Stimulated activated CD4-positive, alpha-beta T cell treated with anti-CD3 and anti-CD28 coated beads, TNF-alpha, amount 100 ng/mL, for 24 hours (primary cell): ENCODE measurements around the gene PHLDB2.
"Not testable (repeated sequence)": the region's sequence is repeated elsewhere in the genome, so short reads cannot be mapped to it uniquely, and the experiment has no call there.

Experiments
- DNase-seq, 3 experiments: peaks; one replicate each; pipeline ENCODE4 v3.0.0-alpha.2; 2020; ENCODE audit warnings: low read depth in 3 of 3

PHLDB2 gene

GRCh38 chr3:111859061-111859973 lies at the start of gene PHLDB2:
TSS of gene PHLDB2 (plus strand) at chr3:111859265. CDS start at chr3:111884078, 24,813 bp downstream.
- DNase-seq = peak in 2 of 3 experiments; percentile 5 to 47

- DNase-seq = no peak
These were observed 48.2 kb upstream of the PHLDB2 start for GRCh38 chr3:111810909-111811308.

- no peak for DNase-seq
These were observed 47.3 kb upstream of the PHLDB2 start for GRCh38 chr3:111811811-111812210.

- DNase-seq = no peak
These were observed 46.4 kb upstream of the PHLDB2 start for GRCh38 chr3:111812701-111813100.

GRCh38 chr3:111813441-111813840 lies 45.6 kb upstream of the PHLDB2 start:
- DNase-seq = no peak

GRCh38 chr3:111813979-111814378 lies 45.1 kb upstream of the PHLDB2 start:
- no peak for DNase-seq

- not testable (repeated sequence) for DNase-seq
These were observed 42.3 kb upstream of the PHLDB2 start for GRCh38 chr3:111816771-111817170.

GRCh38 chr3:111819927-111820326 lies 39.1 kb upstream of the PHLDB2 start:
- no peak for DNase-seq

- no peak for DNase-seq
These were observed 38.4 kb upstream of the PHLDB2 start for GRCh38 chr3:111820651-111821050.

- DNase-seq = no peak
These were observed 37.2 kb upstream of the PHLDB2 start for GRCh38 chr3:111821891-111822290.

GRCh38 chr3:111822804-111823203 lies 36.3 kb upstream of the PHLDB2 start:
- no peak for DNase-seq

GRCh38 chr3:111823341-111823855 lies 35.7 kb upstream of the PHLDB2 start:
- no peak for DNase-seq

GRCh38 chr3:111824351-111824750 lies 34.7 kb upstream of the PHLDB2 start:
- DNase-seq = no peak

- DNase-seq = no peak
These were observed 31.2 kb upstream of the PHLDB2 start for GRCh38 chr3:111827871-111828270.

GRCh38 chr3:111828530-111828929 lies 30.5 kb upstream of the PHLDB2 start:
- no peak for DNase-seq

- DNase-seq = no peak
These were observed 30.0 kb upstream of the PHLDB2 start for GRCh38 chr3:111829023-111829422.

- DNase-seq = peak in 1 of 3 experiments; percentile 5
These were observed 27.2 kb upstream of the PHLDB2 start for GRCh38 chr3:111831840-111832239.

- DNase-seq = no peak
These were observed 22.0 kb upstream of the PHLDB2 start for GRCh38 chr3:111837112-111837511.

GRCh38 chr3:111838133-111838532 lies 20.9 kb upstream of the PHLDB2 start:
- DNase-seq = no peak

- DNase-seq = no peak
These were observed 13.0 kb upstream of the PHLDB2 start for GRCh38 chr3:111846039-111846438.

- no peak for DNase-seq
These were observed 12.3 kb upstream of the PHLDB2 start for GRCh38 chr3:111846717-111847116.

GRCh38 chr3:111848283-111848682 lies 10.8 kb upstream of the PHLDB2 start:
- DNase-seq = no peak

- no peak for DNase-seq
These were observed 10.3 kb upstream of the PHLDB2 start for GRCh38 chr3:111848778-111849177.
